H9 (cell line): Measurements from ENCODE around the gene DIPK1C. TPM values are rescaled to one million over a fixed set of nuclear protein-coding genes. Genes with fewer than 3 reads are reported as not detected.

ENCODE experiments used
- DNase-seq: peaks from one replicate; pipeline ENCODE4 v3.0.0-alpha.2; 2017
- H2AFZ ChIP-seq: one replicate; pipeline ENCODE4 v1.6.1; 2013; ENCODE audit warnings: mild to moderate bottlenecking, low read length, control low read depth, moderate library complexity
- H2AK5ac ChIP-seq: 2 replicates; pipeline ENCODE4 v1.6.1; 2013; ENCODE audit warnings: low read length, control low read depth, mixed read lengths; ENCODE audit not compliant: insufficient read length
- H2BK120ac ChIP-seq: one replicate; pipeline ENCODE4 v1.6.1; 2013; ENCODE audit warnings: low read depth, mild to moderate bottlenecking, low read length, control low read depth, inconsistent platforms; ENCODE audit not compliant: poor library complexity, severe bottlenecking
- H2BK12ac ChIP-seq: 2 replicates; pipeline ENCODE4 v1.6.1; 2013; ENCODE audit warnings: low read length, control low read depth, mixed read lengths, low read depth; ENCODE audit not compliant: insufficient read length
- H2BK15ac ChIP-seq: 2 replicates; pipeline ENCODE4 v1.6.1; 2013; ENCODE audit warnings: low read depth, low read length, control low read depth
- H2BK20ac ChIP-seq: one replicate; pipeline ENCODE4 v1.6.1; 2013; ENCODE audit warnings: low read depth, mild to moderate bottlenecking, low read length, control low read depth, inconsistent platforms; ENCODE audit not compliant: poor library complexity, severe bottlenecking
- H2BK5ac ChIP-seq: 2 replicates; pipeline ENCODE4 v1.6.1; 2013; ENCODE audit warnings: low read length, control low read depth, mixed read lengths; ENCODE audit not compliant: insufficient read length
- H3K14ac ChIP-seq: 2 replicates; pipeline ENCODE4 v1.6.1; 2013; ENCODE audit warnings: low read length, control low read depth; ENCODE audit not compliant: insufficient read depth
- H3K18ac ChIP-seq: 2 replicates; pipeline ENCODE4 v1.6.1; 2013; ENCODE audit warnings: low read depth, mild to moderate bottlenecking, mixed read lengths, low read length, control low read depth; ENCODE audit not compliant: insufficient read length
- H3K23ac ChIP-seq: 2 replicates; pipeline ENCODE4 v1.6.1; 2013; ENCODE audit warnings: low read length, control low read depth, mixed read lengths, low read depth; ENCODE audit not compliant: insufficient read length
- H3K23me2 ChIP-seq: 2 replicates; pipeline ENCODE4 v1.6.1; 2013; ENCODE audit warnings: low read depth, mild to moderate bottlenecking, mixed read lengths, low read length, control low read depth; ENCODE audit not compliant: insufficient read length, poor library complexity, severe bottlenecking
- H3K27ac ChIP-seq: 2 replicates; pipeline ENCODE4 v1.5.1; 2013; ENCODE audit warnings: low read length, control low read depth, mixed read lengths, low read depth; ENCODE audit not compliant: insufficient read length
- H3K27me3 ChIP-seq: 2 replicates; pipeline ENCODE4 v1.6.1; 2013; ENCODE audit warnings: low read length, control low read depth, inconsistent platforms; ENCODE audit not compliant: insufficient read depth
- H3K4ac ChIP-seq: 2 replicates; pipeline ENCODE4 v1.6.1; 2013; ENCODE audit warnings: low read depth, mild to moderate bottlenecking, control low read depth, inconsistent platforms, low read length, moderate library complexity
- H3K4me1 ChIP-seq: 2 replicates; pipeline ENCODE4 v1.6.1; 2013; ENCODE audit warnings: low read length, control low read depth, inconsistent platforms; ENCODE audit not compliant: insufficient read depth
- H3K4me2 ChIP-seq: 2 replicates; pipeline ENCODE4 v1.6.1; 2013; ENCODE audit warnings: low read length, control low read depth, mixed read lengths; ENCODE audit not compliant: insufficient read length, insufficient read depth
- H3K56ac ChIP-seq: 2 replicates; pipeline ENCODE4 v1.6.1; 2013; ENCODE audit warnings: low read depth, mild to moderate bottlenecking, mixed read lengths, low read length, control low read depth; ENCODE audit not compliant: insufficient read length
- H3K79me1 ChIP-seq: 2 replicates; pipeline ENCODE4 v1.6.1; 2013; ENCODE audit warnings: low read depth, mild to moderate bottlenecking, moderate library complexity, low read length, control low read depth, inconsistent platforms; ENCODE audit not compliant: insufficient read depth, poor library complexity, severe bottlenecking
- H3K79me2 ChIP-seq: 2 replicates; pipeline ENCODE4 v1.6.1; 2013; ENCODE audit warnings: low read length, control low read depth, inconsistent platforms; ENCODE audit not compliant: insufficient read depth
- H3K9ac ChIP-seq: 2 replicates; pipeline ENCODE4 v1.6.1; 2013; ENCODE audit warnings: low read length, control low read depth, mixed read lengths; ENCODE audit not compliant: insufficient read length; ENCODE audit errors: extremely low read depth
- H3K9me3 ChIP-seq: one replicate; pipeline ENCODE4 v1.6.1; 2013; ENCODE audit warnings: low read depth, low read length, inconsistent platforms; ENCODE audit not compliant: control insufficient read depth
- H3T11ph ChIP-seq: one replicate; pipeline ENCODE4 v1.6.1; 2013; ENCODE audit warnings: mild to moderate bottlenecking, low read length, control low read depth, inconsistent platforms
- H4K20me1 ChIP-seq: one replicate; pipeline ENCODE4 v1.6.1; 2013; ENCODE audit not compliant: control insufficient read depth, insufficient read length, insufficient read depth
- H4K5ac ChIP-seq: 2 replicates; pipeline ENCODE4 v1.6.1; 2013; ENCODE audit warnings: low read depth, mild to moderate bottlenecking, mixed read lengths, low read length, control low read depth; ENCODE audit not compliant: insufficient read length
- H4K8ac ChIP-seq: replicated peaks from 2 replicates; pipeline ENCODE4 v1.6.1; 2013; ENCODE audit warnings: low read length, control low read depth, mixed read lengths, low read depth; ENCODE audit not compliant: insufficient read length
- H4K91ac ChIP-seq: 2 replicates; pipeline ENCODE4 v1.6.1; 2013; ENCODE audit warnings: low read depth, mild to moderate bottlenecking, moderate library complexity, mixed read lengths, low read length, control low read depth; ENCODE audit not compliant: insufficient read length
- H3K27ac Mint-ChIP-seq, 3 experiments: 2 replicates in 2 of 3; 3 replicates in 1 of 3; pipeline ENCODE4 v1.8.0; 2020 to 2021; ENCODE audit warnings: mixed read lengths in 3 of 3, mild to moderate bottlenecking in 1 of 3, moderate library complexity in 1 of 3
- H3K27me3 Mint-ChIP-seq: 2 replicates; pipeline ENCODE4 v1.8.0; 2021; ENCODE audit warnings: low read depth, mild to moderate bottlenecking, moderate library complexity, mixed read lengths
- H3K36me3 Mint-ChIP-seq, 3 experiments: 2 replicates in 2 of 3; 3 replicates in 1 of 3; pipeline ENCODE4 v1.8.0; 2020 to 2021; ENCODE audit warnings: low read depth in 3 of 3, mixed read lengths in 3 of 3; ENCODE audit not compliant: insufficient read depth in 1 of 3
- H3K4me1 Mint-ChIP-seq, 2 experiments: 2 replicates each; pipeline ENCODE4 v1.8.0; 2020; ENCODE audit warnings: mixed read lengths in 2 of 2
- H3K4me3 Mint-ChIP-seq, 2 experiments: 2 replicates in 1 of 2; 3 replicates in 1 of 2; pipeline ENCODE4 v1.8.0; 2020 to 2021; ENCODE audit warnings: mild to moderate bottlenecking in 2 of 2, mixed read lengths in 2 of 2, moderate library complexity in 1 of 2
- H3K9me3 Mint-ChIP-seq, 2 experiments: 2 replicates in 1 of 2; 3 replicates in 1 of 2; pipeline ENCODE4 v1.8.0; 2020; ENCODE audit warnings: mild to moderate bottlenecking in 2 of 2, mixed read lengths in 2 of 2, moderate library complexity in 1 of 2
- WGBS: extraction: QIAGEN DNeasy Blood & Tissue Kit; methylation state at CpG from one replicate; pipeline ENCODE4 v1.1.7; 2013; ENCODE audit warnings: missing lambda C conversion rate, low lambda C conversion rate, mixed read lengths; ENCODE audit not compliant: insufficient read length; ENCODE audit errors: extremely low coverage; 5-methylcytosine and 5-hydroxymethylcytosine counted together
- total RNA-seq: library from RNA; stranded (reverse); gene quantifications from 2 replicates; pipeline ENCODE4 v1.2.1, GENCODE V29; 2021
- TF ChIP-seq, protein P1 (sequence below): fragments of 200-600 bp; sonication (generic); conservative IDR thresholded peaks from 3 replicates; pipeline ENCODE4 v1.8.0; 2021; ENCODE audit warnings: antibody characterized with exemption, mild to moderate bottlenecking

Gene DIPK1C
- total RNA-seq, 1 experiment from 2014 or later = not detected

DNA sequence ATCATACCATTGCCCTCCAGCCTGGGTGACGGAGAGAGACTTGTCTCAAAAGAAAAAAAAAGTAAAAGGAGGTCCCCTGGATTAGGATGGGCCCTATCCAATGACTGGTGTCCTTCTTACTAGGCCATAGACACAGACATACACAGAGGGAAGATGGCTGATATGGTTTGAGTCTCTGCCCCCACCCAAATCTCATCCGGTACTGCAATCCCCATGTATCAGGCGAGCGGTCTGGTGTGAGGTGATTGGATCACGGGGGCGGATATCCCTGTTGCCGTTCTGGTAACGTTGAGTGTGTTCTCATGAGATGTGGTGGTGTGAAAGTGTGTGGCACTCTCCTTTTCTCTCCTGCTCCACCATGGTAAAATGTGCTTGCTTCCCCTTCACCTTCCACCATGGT lies 31.2 kb upstream of the DIPK1C start:
- no peaks in the 10 kb centered on the region for H3K9me3 ChIP-seq

More for the DNA sequence above, 31.2 kb upstream of the DIPK1C start:
- H2BK15ac ChIP-seq = no peak overlapping the region
- Mint-ChIP-seq H3K36me3 (no peaks in the 10 kb centered on the region; a peak in 1 of 7 replicates), H3K27me3 (0 out of 2 replicates have a peak, but pooled peaks cover 1% of the 10 kb centered on the region), H3K4me3 (no peak overlapping the region), H3K27ac (no peak overlapping the region), H3K9me3 (peaks cover 2 to 4% of the 10 kb centered on the region in 2 experiments; a peak in 2 of 5 replicates), H3K4me1 (peaks cover 0 to 2% of the 10 kb centered on the region in 2 experiments; a peak in 2 of 4 replicates)
- H4K91ac ChIP-seq = no peak overlapping the region
- no peaks in the 10 kb centered on the region for H4K20me1 ChIP-seq
- H2BK12ac ChIP-seq = no peak overlapping the region
- no peaks in the 10 kb centered on the region; the same call in 1 of the 2 replicates for H3K79me2 ChIP-seq
- no peak overlapping the region for H3K4me2 ChIP-seq
- H2BK5ac ChIP-seq = no peak overlapping the region
- H3K4ac ChIP-seq = no peak overlapping the region
- H4K5ac ChIP-seq = no peak overlapping the region
- H3K79me1 ChIP-seq = no peaks in the 10 kb centered on the region
- no peaks in the 10 kb centered on the region for H3K4me1 ChIP-seq
- no peak overlapping the region for H3K18ac ChIP-seq
- WGBS = no CpG with 5 or more reads among the region's 8 CpGs
- no peak overlapping the region for H2BK120ac ChIP-seq
- H3K27ac ChIP-seq = no peak overlapping the region
- H2BK20ac ChIP-seq = no peak overlapping the region
- H3T11ph ChIP-seq = no peak overlapping the region
- no peak overlapping the region for H3K56ac ChIP-seq
- TF ChIP-seq, protein P1, sequence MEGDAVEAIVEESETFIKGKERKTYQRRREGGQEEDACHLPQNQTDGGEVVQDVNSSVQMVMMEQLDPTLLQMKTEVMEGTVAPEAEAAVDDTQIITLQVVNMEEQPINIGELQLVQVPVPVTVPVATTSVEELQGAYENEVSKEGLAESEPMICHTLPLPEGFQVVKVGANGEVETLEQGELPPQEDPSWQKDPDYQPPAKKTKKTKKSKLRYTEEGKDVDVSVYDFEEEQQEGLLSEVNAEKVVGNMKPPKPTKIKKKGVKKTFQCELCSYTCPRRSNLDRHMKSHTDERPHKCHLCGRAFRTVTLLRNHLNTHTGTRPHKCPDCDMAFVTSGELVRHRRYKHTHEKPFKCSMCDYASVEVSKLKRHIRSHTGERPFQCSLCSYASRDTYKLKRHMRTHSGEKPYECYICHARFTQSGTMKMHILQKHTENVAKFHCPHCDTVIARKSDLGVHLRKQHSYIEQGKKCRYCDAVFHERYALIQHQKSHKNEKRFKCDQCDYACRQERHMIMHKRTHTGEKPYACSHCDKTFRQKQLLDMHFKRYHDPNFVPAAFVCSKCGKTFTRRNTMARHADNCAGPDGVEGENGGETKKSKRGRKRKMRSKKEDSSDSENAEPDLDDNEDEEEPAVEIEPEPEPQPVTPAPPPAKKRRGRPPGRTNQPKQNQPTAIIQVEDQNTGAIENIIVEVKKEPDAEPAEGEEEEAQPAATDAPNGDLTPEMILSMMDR = no peak
- H3K23ac ChIP-seq = no peak overlapping the region
- no peaks in the 10 kb centered on the region for H3K23me2 ChIP-seq
- no peak overlapping the region for H4K8ac ChIP-seq
- H2AK5ac ChIP-seq = no peak overlapping the region
- no peak overlapping the region for H2AFZ ChIP-seq
- DNase-seq = no peak
- H3K9ac ChIP-seq = no peak overlapping the region
- no peak overlapping the region for H3K14ac ChIP-seq
- H3K27me3 ChIP-seq = no peaks in the 10 kb centered on the region
